HG03025 (cell line): Measurements from ENCODE around the gene ROCK2.

Experiments
- ATAC-seq: cut with Tn5 transposase; IDR thresholded peaks from one replicate; pipeline ENCODE4 v1.9.1; 2021; ENCODE audit warnings: mild to moderate bottlenecking, moderate library complexity; ENCODE audit not compliant: unreplicated experiment, low FRiP score

Gene ROCK2

DNA sequence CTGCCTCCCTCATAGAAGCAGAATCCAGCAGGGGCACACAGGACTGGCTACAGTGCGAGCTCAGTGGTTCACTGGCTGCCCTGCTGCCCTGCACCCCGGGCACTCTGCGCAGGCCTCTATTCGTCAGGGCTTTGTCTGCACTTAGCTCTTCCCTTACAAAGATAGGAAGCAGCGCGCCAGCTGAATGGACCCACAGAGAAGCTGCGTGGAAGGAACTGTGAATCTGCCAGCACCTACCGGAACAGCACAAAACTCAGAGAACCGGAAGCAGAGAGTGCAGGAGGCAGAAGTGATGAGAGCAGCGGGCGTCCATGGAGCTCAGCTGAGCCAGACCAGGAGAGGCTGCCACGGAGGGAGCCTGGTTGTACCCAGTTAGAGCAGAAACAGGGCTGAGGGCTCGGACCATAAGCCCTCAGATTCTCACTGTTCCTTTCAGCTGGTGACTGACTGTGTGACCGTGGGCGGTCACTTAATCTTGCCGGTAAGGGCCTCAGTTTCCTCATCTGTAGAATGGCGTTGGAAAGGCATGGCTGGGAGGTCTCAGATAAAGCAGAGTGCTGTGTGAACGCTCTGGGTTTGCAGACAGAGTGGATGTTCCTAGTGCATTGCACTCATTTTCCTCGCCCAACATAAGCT, 212.3 kb downstream of the ROCK2 start:
- no peak for ATAC-seq

- no peak for ATAC-seq
These were observed 213.1 kb downstream of the ROCK2 start for GRCh38 chr2:11131166-11131920.
